GM19239 (cell line): ENCODE results near the gene CIAO3.
A peak's percentile ranks its signal among the peaks of the same experiment; 100 is the strongest.
"Not testable (repeated sequence)": the region's sequence is repeated elsewhere in the genome, so short reads cannot be mapped to it uniquely, and the experiment has no call there.

Experiments used
- DNase-seq: peaks from one replicate; pipeline ENCODE4 v3.0.0; 2011; ENCODE audit warnings: low spot score; ENCODE audit not compliant: insufficient read length
- FAIRE-seq: peaks from 2 replicates; lab custom pipeline; 2011; peaks lifted over from hg19 to GRCh38; lab: Jason Lieb, UNC

Gene CIAO3

DNA sequence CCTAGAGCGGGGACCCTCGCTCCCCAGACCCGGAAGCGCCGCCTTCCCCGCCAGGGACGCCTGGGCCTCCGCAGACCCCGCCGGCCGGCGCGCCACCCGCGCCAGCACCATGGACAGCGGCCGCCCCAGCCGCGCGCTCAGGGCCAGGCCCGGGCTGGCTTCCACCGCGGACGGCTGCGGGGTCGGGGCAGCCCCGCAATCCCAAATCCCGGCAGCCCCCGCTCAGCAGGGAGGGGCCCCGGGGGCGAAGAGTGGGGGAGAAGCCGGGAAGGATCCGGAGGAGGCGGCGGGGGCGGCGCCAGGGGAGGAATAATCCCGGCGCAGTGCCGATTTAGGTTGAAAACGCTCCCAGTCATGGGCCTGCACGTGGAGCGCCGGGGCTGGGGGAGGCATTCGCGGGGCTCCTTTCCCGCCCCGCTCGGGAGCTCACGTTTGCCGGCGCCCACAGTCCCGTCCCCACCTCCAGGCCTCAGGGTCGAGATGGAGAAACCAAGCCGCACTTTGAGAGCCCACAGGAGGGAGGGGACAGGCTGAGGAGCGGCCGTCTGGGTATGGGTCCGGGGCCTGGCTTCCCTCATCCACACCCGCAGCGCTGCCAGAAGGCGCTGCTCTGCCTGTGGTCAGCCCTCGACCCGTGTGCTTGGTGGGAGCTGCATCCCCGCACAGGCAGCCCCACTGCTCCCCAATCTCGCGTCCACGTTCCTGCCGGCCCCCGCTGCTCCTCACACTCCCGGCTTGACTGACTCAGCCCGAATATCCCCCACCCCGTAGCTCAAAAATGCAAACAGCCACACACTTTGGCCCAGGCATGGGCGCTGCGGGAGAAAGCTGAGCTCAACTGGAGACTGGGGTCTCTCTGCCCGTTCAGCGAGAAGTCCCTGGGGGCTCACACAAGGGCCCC, 39.9 kb downstream of the CIAO3 start:
- DNase-seq (no peak), FAIRE-seq (no peak)

DNA sequence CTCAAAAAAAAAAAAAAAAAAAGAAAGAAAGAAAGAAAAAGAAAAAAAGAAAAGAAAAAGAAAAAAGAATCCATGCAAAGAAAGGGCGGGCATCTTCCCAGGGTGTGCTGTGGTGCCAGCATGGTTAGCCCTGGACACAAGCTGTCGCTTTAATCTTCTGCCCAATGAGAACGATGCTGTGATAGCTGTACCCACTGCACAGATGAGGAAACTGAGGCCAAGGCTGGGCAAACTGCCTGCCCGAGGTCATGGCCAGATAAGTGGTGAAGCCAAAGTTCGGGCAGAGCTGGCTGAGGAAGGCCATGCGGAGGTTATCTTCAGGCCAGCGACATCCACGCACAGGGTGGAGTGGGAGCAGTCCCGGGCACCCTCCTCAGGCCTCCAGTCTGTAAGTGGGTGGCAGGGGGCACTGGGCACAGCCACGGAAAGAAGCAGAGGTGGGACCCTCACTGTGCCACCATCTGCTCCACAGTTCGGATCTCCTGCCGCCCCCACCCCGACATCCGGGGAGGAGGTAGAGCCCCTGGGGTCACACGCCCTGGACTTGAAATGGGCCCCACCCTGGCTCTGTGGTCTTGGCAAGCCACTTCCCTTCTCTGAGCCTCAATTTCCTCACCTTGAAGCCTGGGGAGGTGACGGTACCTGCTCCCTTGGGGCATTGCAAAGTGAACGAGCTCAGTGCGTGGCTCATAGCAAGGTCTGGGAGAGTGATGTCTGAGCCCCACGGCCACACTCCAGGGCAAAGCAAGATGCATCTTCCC, 41.7 kb downstream of the CIAO3 start:
- FAIRE-seq (no peak), DNase-seq (no peak)

DNA sequence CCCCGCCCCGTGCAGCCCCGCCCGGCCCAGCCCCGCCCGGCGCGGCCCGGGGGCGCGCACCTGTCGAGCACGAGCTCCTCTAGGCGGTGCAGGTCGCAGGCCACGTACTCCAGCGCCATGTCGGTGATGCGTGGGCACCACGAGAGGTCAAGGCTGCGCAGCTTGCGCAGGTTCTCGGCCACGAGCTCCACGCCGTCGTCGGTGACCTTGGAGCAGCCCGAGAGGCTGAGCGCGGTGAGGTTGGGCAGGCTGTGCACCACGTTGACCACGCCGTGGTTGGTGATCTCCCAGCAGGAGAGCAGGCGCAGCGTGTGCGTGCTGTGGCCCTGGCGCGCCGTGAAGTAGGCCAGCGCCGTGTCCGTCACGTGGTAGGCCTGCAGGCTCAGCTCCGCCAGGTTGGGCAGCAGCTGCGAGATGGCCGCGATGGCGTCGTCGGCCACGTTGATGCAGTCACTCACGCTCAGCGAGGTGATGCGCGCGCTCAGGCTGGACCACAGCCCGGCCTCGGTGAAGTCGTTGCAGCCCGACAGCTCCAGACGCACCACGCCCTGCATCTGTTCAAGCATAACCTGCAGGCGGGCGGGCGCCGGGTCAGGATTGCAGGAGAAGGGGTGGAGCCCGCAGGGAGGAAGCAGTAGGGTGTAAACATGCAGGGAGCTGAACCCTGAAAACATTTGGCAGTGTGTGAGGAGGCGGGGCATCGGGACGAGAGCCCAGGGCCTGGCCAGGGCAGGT, 45.3 kb downstream of the CIAO3 start:
- FAIRE-seq: no peak
- peak; percentile 83 for DNase-seq

DNA sequence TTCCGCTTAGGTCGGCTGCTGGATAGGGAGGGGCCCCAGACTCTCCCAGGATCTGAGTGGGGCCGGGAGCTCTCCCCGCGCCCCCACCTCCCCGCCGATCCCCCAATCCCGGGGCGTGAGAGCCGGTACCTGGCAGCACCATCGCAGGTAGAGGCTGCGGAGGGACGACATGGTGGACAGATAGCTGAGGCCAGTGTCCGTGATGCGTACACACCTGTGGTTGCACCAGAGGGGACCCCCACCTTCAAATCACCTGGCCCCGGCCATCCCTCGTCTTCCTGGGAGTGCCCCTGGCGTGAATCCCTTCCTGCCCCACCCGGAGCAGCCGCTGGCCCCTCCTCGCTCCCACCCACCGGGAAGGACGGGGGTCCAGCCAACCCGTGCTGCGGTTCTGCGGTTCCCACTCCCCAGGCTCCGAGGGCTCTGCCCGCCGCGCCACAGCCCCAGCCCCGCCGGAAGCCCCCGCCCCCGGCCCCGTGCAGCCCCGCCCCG, 45.9 kb downstream of the CIAO3 start:
- FAIRE-seq (no peak), DNase-seq (no peak)

DNA sequence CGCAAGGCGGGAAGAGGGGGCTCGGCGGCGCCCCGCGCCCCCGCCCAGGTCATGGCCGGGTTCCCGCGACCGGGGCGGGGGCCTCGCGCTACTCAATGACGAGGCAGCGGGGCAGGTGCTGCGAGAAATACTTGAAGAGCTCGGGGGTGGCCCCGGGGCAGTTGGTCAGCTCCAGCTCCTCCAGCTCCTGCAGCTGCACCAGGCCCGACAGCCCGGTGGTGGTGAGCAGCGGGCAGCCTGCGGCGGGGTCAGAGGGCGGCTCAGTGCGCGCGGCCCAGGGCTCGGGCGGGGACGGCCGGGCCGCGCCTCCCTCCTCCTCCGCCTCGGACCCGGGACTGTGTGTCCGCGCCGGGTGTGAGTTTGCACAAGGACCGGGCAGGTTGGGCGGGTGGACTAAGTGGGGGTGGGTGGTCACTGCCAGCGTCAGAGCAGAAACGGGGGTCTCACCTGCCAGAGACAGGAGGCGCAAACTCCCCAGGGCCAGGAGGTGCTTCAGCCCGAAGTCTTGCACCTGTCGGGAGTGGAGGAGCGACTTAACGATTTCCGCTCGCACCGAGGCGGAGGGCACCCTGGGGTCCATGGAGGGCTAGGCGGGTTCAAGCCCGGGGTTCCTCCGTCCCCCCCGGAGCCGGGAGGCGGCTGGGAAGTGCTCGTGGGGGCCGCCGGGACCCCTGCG, 46.5 kb downstream of the CIAO3 start:
- DNase-seq: no peak
- no peak for FAIRE-seq

DNA sequence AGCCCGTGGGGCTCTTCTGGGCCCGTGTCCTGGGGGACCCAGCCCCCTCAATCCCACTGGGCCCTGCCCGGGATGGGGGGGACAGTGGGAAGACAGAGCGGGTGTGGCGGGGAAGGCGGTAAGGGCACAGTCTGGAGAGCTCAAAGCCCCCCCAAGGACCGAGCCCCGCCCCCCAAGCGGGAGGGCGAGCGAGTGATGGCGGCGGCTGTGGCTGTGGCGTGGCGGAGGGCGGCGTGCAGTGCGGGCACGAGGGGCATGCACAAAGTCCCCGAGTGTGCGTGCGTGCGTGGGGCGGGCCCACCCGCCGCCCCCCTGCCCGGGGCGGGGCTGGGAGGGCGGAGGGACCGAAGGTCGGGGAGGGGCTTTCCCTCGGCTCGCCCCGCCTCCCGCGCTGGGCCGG, 47.0 kb downstream of the CIAO3 start:
- no peak for DNase-seq
- no peak for FAIRE-seq

DNA sequence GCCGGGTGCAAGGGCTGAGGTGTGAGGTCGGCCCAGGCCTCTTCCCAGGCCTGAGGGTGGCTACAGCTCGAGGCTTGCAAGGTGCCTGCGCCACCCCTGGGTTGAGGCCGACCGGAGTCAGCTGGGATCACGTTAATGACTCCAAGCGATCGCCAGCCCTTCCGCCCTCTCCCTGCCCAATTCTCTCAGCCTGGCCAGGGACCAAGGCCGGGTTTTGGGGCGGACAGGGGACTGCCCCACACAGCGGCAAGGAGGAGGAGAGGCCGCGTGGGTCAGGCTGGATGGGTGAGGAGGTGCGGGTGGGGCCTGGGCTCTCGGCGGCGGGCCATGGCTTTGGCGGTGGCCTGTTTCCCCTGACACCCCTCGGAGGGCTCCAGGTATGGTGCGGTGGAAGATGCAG, 47.4 kb downstream of the CIAO3 start:
- FAIRE-seq: no peak
- no peak for DNase-seq

DNA sequence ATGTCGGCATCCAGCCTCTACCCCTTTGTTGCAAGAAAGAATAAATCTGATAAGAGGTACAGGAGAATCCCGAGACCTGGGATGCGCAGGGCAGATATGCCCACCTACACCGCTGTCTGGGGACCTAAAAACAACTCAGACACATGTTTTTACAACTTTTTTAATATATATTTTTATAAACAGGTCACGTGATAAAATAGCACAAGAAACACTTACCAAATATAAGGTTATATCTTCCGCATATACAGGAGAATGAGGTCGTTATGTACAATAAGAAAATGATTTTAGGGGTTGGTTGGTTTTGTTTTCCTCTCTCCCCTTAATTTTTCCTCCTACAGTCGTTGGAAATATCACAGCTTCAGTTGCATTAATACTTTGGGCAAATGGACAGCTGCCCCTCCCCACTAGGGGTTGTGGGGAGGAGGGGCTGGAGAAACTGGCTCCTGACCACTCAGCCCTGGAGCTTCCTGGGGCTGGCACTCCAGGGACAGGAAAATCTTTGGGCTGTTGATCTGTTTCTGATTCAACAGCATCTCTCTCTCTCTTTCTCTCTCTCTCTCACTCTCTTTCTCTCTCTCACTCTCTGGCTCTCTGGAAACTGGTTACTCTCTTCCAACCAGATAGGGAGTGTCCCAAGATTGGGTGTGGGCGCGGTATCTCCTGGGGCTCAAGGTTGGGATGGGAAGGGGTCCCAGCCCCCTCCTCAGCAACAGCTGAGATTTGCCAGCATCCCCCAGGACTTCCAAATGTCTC, 48.3 kb downstream of the CIAO3 start:
- DNase-seq (no peak), FAIRE-seq (no peak)

DNA sequence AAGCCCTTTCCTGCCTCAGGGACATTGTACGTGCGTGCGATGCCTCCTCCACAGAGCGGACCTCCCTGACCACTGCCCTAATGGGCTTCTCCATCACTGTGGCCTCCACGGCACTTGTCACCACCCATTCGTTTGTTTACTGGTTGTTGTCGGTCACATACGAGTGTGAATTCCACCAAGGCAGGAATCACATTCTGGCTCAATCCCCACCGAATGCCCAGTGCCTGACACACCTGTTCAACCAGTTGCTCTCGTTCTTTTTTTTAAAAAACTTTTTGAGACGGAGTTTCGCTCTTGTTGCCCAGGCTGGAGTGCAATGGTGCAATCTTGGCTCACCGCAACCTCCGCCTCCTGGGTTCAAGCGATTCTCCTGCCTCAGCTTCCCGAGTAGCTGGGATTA, 49.6 kb downstream of the CIAO3 start:
- FAIRE-seq, DNase-seq: not testable (repeated sequence)

DNA sequence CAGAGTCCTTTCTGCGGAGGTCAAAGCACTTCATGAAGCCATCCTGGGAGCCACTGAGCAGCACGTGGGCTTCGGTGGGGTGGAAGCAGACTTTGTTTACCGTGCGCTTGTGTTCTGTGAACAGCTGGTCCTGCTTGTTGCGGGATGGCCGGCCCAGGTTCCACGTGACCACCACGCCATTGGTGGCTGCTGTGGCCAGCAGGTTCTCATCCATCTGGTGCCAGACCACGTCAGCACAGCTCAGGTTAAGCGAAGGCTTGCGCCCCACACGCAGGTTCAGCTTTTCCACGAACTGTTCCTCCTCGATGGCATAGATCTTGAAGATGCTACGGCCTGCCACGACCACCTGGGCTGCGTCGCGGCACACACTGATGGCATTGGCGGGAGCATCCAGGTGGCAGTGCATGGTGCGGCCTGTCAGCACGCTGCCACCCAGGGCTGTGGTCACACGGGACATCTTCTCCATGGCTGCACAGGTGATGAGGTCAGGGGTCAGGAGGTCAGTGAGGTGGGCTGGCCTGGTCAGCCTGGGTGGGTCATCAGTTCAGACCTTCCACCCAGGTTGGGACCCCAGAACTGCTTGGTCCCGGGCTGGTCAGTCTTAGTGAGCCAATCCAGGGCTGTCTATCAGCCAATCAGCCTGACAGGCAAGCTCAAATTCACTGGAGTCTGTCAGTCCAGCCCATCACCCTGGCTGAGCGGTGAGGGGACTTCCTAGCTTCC, 51.5 kb downstream of the CIAO3 start:
- FAIRE-seq (no peak), DNase-seq (no peak)

DNA sequence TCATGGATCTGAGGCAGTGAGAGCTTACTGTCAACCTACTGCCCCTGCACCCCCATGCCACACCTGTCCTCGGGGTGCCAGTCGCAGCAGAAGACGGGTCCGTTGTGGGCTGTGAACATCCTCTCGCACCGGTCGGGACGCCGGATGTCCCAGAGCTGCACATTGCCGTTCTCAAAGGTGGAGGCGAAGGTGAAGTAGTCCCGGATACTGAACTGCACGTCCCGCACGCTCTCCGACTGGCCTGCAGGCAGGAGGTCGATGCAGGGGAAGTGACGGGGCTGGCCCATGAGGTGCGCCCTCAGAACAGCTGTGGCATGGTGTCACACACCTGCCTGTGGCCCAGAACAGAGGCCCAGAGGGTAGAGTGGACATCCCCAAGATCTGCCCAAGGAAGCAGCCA, 53.3 kb downstream of the CIAO3 start:
- no peak for DNase-seq
- FAIRE-seq: no peak

DNA sequence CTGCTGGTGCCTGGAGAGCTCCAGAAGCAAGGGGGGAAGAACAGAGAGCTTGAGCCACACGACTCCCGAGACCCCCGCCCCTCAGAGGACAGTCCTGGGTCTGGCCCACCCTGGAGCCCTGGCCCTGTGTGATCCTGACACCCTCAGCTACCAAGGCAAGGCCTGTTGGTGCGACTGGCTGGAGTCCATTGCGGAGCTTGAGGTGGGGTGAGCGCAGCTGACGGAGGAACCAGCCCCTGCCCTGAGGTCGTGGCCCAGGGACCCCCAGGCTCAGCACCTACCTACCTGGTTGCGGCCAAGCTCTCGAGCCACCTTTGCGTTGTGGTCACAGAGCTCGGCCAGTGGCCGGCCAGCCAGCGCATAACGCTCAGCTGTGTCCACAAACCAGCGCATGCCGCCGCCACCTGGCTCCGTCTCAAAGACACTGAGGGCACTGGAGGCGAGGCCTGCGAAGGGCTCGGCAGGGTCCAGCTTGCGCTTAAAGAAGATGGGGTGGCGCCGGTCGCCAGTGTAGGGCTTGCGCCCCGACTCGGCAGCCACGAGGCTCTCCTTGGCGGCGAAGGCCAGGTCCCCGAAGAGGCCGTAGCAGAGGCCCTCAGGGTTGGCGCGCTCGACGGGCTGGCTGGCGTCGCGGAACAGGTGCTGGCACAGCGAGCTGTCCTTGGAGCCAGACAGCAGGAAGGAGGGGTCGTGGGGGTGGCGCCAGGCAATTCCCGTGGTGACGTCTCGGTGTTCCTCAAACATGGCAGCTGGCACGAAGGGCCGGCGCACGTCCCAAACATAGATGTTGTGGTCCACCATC, 54.1 kb downstream of the CIAO3 start:
- FAIRE-seq: no peak

DNA sequence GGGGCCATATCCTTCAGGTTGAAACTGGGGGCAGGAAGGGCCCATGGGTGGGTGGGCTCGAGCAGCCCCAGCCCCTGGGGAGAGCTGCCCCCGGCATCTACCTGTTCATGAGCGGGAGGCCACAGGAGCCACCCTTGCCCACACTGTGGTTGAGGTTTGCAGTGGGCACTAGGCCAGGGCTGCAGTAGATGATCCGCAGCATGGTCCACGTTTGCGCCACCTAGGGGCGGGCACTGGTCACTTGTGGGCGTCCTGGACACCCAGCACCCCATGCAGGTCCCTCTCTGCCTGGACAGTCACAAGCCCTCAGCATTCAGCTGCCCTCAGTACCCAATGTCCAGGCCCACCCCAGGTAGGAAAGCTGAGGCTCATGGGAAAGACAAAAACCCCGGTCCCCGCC, 54.8 kb downstream of the CIAO3 start:
- FAIRE-seq: no peak
- no peak for DNase-seq

More for the DNA sequence above, 54.1 kb downstream of the CIAO3 start:
- DNase-seq: no peak

DNA sequence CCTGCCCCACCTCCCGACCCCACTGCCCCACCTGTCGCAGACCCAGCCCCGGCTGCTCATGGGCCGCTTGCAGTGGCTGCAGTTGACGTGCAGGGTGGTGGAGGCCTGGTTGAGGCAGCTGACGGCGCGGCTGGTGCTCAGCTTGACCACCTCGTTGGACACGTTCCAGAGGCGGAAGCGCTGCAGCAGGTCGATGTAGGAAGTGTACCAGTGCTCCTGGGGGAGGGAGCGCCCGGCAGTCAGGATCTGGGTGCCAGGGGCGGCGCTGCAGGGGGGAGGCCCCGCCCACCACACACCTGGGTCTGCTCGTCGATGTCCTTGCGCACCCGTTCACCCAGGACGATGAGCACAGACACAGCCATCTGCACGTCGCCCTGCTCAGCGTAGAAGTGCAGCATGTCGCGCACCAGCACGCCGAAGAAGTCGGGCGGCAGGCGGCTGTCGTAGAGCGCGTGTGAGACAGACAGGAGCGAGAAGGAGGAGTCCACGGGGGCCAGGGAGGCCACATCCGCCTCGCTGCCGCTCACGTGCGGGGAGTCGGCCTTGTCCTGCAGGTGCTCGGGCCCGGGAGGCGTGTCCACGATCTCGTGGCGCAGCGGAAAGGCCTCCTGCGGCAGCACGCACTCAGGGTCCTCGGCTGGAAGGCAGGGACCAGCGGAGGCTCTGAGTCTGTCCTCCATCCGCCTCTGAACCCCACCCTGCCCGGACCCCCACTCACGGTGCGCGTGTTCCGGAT, 55.7 kb downstream of the CIAO3 start:
- DNase-seq (no peak), FAIRE-seq (no peak)

DNA sequence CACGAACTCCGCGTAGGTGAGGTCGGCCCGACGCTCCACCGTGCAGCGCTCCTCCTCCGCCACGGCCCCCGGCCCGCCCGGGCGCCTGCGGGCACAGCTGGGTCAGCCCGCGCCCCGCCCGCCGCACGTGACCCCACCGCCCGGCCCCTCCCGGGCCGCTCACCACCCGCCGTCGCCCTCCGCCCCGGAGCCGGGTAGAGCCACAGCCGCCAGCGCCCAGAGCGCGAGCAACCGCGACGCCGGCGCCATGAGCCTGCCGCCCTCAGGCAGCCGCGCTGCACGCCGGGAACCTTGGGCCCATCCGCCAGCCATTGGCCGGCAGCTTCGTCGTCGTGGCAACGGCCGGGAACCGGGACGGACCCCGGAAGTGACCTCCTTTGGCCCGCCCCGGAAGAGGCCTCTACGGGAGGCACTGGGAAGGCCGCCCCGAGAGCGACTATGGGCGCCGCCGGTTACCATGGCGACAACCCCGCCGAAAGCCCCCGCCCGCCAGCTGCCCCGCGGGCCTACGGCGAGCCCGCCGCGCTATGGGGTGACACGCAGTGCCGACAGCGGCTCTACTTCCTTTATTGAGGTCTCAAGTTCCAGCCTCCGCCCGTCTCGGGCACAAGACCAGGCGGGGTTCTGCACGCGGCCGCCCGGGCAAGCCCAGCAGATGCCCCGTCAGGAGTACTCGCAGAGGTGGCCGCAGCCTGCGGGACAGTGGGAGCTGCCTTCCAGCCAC, 56.6 kb downstream of the CIAO3 start, which contains the start of gene JMJD8:
Gene JMJD8, minus strand, starts transcription at position 264 of the 724 bp plus-strand sequence. Its CDS starts 15 bp downstream, at position 249.
- peak; percentile 97 for FAIRE-seq

DNA sequence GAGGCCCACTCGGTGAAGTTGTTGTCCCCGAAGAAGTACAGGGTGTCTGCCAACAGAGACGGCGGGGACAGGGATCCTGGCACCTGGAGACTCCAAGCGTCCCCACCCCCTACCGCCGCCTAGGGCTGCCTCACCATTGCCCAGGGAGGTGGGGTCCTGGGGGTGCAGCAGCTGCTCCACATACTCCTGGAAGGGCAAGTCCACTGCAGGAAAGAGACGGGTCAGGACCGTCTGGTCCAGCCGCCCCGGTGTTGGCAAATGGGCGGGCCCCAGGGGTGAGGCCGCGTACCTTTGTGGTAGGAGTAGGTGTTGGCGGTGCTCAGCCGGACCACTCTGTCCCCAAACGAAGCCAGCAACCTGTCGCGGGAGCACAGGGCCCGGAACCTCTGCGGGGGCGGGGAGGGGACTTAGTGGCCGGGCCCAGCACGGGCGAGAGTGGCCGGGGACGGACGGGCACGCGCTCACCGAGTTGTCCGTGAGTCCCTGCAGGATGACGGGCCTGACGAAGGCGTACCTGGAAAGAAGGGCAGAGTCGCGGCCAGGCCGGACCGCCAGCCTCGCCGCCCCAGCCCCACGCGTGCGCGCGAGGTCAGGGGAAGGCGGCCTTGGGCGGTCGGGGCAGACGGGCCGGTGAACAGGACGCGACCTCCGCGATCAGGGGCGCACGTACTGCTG, 57.3 kb downstream of the CIAO3 start:
- DNase-seq (no peak), FAIRE-seq (peak; percentile 21)

More for the DNA sequence above, 56.6 kb downstream of the CIAO3 start, which contains the start of gene JMJD8:
- DNase-seq: peak; percentile 100
